ENCODE results near the gene NTM. TPM values are rescaled to one million over a fixed set of nuclear protein-coding genes. Genes with fewer than 3 reads are reported as not detected.

NTM gene
- total RNA-seq, 1 donor from 2014 or later = 4.3 TPM

GRCh38 chr11:132030896-132031295 is 660.5 kb downstream of the NTM start:
- DNase-seq (ENCODE audit: low spot score, unreplicated experiment) = no peak
- Mint-ChIP-seq H3K4me3 (ENCODE audit: low read depth) (no peak overlapping the region), H3K27me3 (peaks cover 24% of the 10 kb centered on the region), H3K4me1 (ENCODE audit: low read depth) (peaks cover 7% of the 10 kb centered on the region), H3K27ac (no peak overlapping the region), H3K9me3 (ENCODE audit: low read depth) (no peaks in the 10 kb centered on the region), H3K36me3 (ENCODE audit: insufficient read depth) (no peaks in the 10 kb centered on the region)
- no peak for TF ChIP-seq CTCF (IDR thresholded peaks at IDR 0.05; ENCODE audit: unreplicated experiment)

- no peak for TF ChIP-seq CTCF (IDR thresholded peaks at IDR 0.05; ENCODE audit: unreplicated experiment)
- Mint-ChIP-seq H3K27ac (no peak overlapping the region), H3K27me3 (peaks cover 32% of the 10 kb centered on the region), H3K9me3 (ENCODE audit: low read depth) (no peaks in the 10 kb centered on the region), H3K4me3 (ENCODE audit: low read depth) (no peak overlapping the region), H3K4me1 (ENCODE audit: low read depth) (peaks cover 7% of the 10 kb centered on the region), H3K36me3 (ENCODE audit: insufficient read depth) (no peaks in the 10 kb centered on the region)
- DNase-seq (ENCODE audit: low spot score, unreplicated experiment) = no peak
Observed at GRCh38 chr11:132032555-132032954, 662.1 kb downstream of the NTM start.

- Mint-ChIP-seq H3K27ac (no peak overlapping the region), H3K27me3 (peaks cover 33% of the 10 kb centered on the region), H3K9me3 (ENCODE audit: low read depth) (no peaks in the 10 kb centered on the region), H3K4me3 (ENCODE audit: low read depth) (no peak overlapping the region), H3K36me3 (ENCODE audit: insufficient read depth) (no peaks in the 10 kb centered on the region), H3K4me1 (ENCODE audit: low read depth) (peaks cover 7% of the 10 kb centered on the region)
- DNase-seq (ENCODE audit: low spot score, unreplicated experiment) = no peak
- TF ChIP-seq CTCF (IDR thresholded peaks at IDR 0.05; ENCODE audit: unreplicated experiment) = no peak
Observed at GRCh38 chr11:132033051-132033450, 662.6 kb downstream of the NTM start.

GRCh38 chr11:132035228-132035627 is 664.8 kb downstream of the NTM start:
- Mint-ChIP-seq H3K27me3 (peaks cover 46% of the 10 kb centered on the region), H3K9me3 (ENCODE audit: low read depth) (no peaks in the 10 kb centered on the region), H3K36me3 (ENCODE audit: insufficient read depth) (no peaks in the 10 kb centered on the region), H3K27ac (no peak overlapping the region), H3K4me3 (ENCODE audit: low read depth) (no peak overlapping the region), H3K4me1 (ENCODE audit: low read depth) (peaks cover 7% of the 10 kb centered on the region)
- no peak for TF ChIP-seq CTCF (IDR thresholded peaks at IDR 0.05; ENCODE audit: unreplicated experiment)
- DNase-seq (ENCODE audit: low spot score, unreplicated experiment) = no peak

- Mint-ChIP-seq H3K9me3 (ENCODE audit: low read depth) (no peaks in the 10 kb centered on the region), H3K27me3 (peaks cover 42% of the 10 kb centered on the region)
Observed at GRCh38 chr11:132035766-132036165, 665.4 kb downstream of the NTM start.

More at GRCh38 chr11:132035766-132036165, 665.4 kb downstream of the NTM start:
- Mint-ChIP-seq H3K4me1 (ENCODE audit: low read depth) (peaks cover 7% of the 10 kb centered on the region), H3K36me3 (ENCODE audit: insufficient read depth) (no peaks in the 10 kb centered on the region), H3K27ac (no peak overlapping the region), H3K4me3 (ENCODE audit: low read depth) (no peak overlapping the region)
- no peak for DNase-seq (ENCODE audit: low spot score, unreplicated experiment)
- no peak for TF ChIP-seq CTCF (IDR thresholded peaks at IDR 0.05; ENCODE audit: unreplicated experiment)
